ENCODE results near the gene SLC6A6.

- TF ChIP-seq POLR2AphosphoS5 (IDR thresholded peaks at IDR 0.05): no peak
- TF ChIP-seq CTCF (IDR thresholded peaks at IDR 0.05 in 8 of 11, conservative IDR thresholded peaks at IDR 0.05 in 3 of 11): no peak
- no peak for TF ChIP-seq POLR2A (IDR thresholded peaks at IDR 0.05)
Measured at GRCh38 chr3:14363379-14363778, 39.0 kb upstream of the SLC6A6 start.

Data from spleen (tissue), 7 donors.